ENCODE measurements around the gene LPAR6.

LPAR6 gene

DNA sequence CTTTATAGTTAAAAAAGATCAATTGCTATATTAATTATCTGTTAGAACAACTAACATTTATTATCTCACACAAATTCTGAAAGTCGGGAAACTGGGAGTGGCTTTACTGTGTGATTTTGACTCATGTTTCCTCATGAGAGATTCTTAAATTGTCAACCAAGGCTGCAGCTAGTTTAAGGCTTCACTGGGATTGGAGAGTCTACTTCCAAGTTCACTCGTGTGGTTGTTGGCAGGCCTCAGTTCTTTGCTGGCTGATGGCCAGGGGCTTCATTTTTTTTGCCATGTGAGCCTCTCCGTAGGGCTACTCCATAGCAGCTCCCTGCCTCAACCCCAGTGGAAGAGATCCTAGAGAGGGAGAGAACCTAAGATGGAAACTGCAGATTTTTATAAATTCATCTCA is 24.5 kb upstream of the LPAR6 start:
- Histone ChIP-seq H3K4me2 (ENCODE audit: low read length) (no peak overlapping the region), H2AFZ (ENCODE audit: low read depth, low read length) (no peak overlapping the region), H4K20me1 (ENCODE audit: insufficient read depth, low read length) (no peaks in the 10 kb centered on the region), H3K4me1 (ENCODE audit: low read length) (no peaks in the 10 kb centered on the region), H3K9ac (ENCODE audit: low read length) (no peak overlapping the region), H3K9me3 (ENCODE audit: insufficient read depth, low read length) (no peaks in the 10 kb centered on the region), H3K27me3 (ENCODE audit: low read depth, low read length) (no peaks in the 10 kb centered on the region), H3K79me2 (ENCODE audit: low read length) (no peaks in the 10 kb centered on the region), H3K36me3 (replicated peaks; ENCODE audit: low read depth, low read length) (peaks cover 5% of the 10 kb centered on the region), H3K4me3 (ENCODE audit: low read length) (no peak overlapping the region), H3K27ac (ENCODE audit: low read length) (no peak overlapping the region)
- TF ChIP-seq CTCF (IDR thresholded peaks at IDR 0.05; ENCODE audit: low read depth, low read length) (no peak), EZH2phosphoT487 (IDR thresholded peaks at IDR 0.05; ENCODE audit: low read depth) (no peak)

- Histone ChIP-seq H3K4me3 (ENCODE audit: low read length) (no peak overlapping the region), H3K36me3 (replicated peaks; ENCODE audit: low read depth, low read length) (peaks cover 4% of the 10 kb centered on the region), H3K9ac (ENCODE audit: low read length) (no peak overlapping the region), H3K4me1 (ENCODE audit: low read length) (no peaks in the 10 kb centered on the region), H3K27me3 (ENCODE audit: low read depth, low read length) (no peaks in the 10 kb centered on the region), H2AFZ (ENCODE audit: low read depth, low read length) (no peak overlapping the region), H3K79me2 (ENCODE audit: low read length) (no peaks in the 10 kb centered on the region), H3K4me2 (ENCODE audit: low read length) (no peak overlapping the region), H3K27ac (ENCODE audit: low read length) (no peak overlapping the region), H4K20me1 (ENCODE audit: insufficient read depth, low read length) (no peaks in the 10 kb centered on the region), H3K9me3 (ENCODE audit: insufficient read depth, low read length) (no peaks in the 10 kb centered on the region)
- TF ChIP-seq EZH2phosphoT487 (IDR thresholded peaks at IDR 0.05; ENCODE audit: low read depth) = no peak
- no peak for TF ChIP-seq CTCF (IDR thresholded peaks at IDR 0.05; ENCODE audit: low read depth, low read length)
Observed at GRCh38 chr13:48436661-48437288, 23.9 kb upstream of the LPAR6 start.

DNA sequence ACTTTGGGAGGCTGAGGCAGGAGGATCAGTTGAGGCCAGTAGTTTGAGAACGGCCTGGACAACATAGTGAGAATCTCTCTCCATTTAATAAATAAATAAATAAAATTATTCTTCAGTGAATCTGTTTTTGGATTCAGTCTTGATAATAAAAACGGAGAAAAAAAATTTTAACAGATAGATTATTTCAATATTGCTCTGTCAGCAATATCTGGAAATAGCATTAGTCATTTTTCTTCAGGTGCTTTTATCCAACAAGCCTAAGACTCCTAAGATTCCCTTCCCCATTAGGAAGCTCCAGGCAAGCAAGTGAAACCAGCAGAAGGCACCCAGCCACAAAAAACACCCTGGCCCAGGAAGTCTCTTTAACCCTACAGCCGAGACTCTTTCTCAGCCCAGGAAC is 21.3 kb upstream of the LPAR6 start:
- Histone ChIP-seq H3K9me3 (ENCODE audit: insufficient read depth, low read length) (no peaks in the 10 kb centered on the region), H4K20me1 (ENCODE audit: insufficient read depth, low read length) (no peaks in the 10 kb centered on the region), H3K9ac (ENCODE audit: low read length) (no peak overlapping the region), H3K36me3 (replicated peaks; ENCODE audit: low read depth, low read length) (peaks cover 4% of the 10 kb centered on the region), H3K4me3 (ENCODE audit: low read length) (no peak overlapping the region), H3K4me1 (ENCODE audit: low read length) (peaks cover 10% of the 10 kb centered on the region), H3K27me3 (ENCODE audit: low read depth, low read length) (no peaks in the 10 kb centered on the region), H3K27ac (ENCODE audit: low read length) (no peak overlapping the region), H2AFZ (ENCODE audit: low read depth, low read length) (no peak overlapping the region), H3K79me2 (ENCODE audit: low read length) (no peaks in the 10 kb centered on the region; the same call in 1 of the 2 replicates), H3K4me2 (ENCODE audit: low read length) (no peak overlapping the region)
- TF ChIP-seq EZH2phosphoT487 (IDR thresholded peaks at IDR 0.05; ENCODE audit: low read depth) (no peak), CTCF (IDR thresholded peaks at IDR 0.05; ENCODE audit: low read depth, low read length) (no peak)

DNA sequence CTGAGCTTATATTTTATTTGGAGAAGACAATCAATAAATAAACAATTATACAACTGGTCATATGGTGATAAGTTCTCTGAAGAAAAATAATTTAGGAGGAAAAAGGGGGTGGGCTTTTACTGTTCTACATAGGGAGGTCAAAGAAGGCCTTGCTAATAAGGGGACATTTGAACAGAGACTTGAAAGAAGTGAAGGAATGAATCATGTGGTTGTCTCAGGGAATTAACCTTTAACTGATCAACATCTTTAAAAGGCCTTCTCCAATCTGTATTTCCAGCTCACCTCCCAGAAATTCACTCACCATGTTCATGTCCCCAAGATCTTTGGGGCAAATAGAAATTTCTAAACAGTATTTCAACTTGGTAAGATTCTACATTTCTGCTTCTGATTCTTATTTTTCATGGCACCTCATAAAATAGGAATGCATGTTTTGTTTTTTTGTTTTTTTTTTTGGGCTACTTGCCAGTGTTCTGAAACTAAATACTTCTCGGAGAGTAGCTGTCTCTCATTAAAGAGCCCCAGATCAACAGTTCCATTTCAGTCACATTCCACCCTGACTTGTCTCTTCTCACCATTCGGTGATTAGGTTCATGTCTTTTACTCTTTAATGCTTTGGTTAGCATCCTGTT is 19.2 kb upstream of the LPAR6 start:
- H3K4me1 ChIP-seq (ENCODE audit: low read length) = peaks cover 20% of the 10 kb centered on the region
- no peaks in the 10 kb centered on the region for H3K27me3 ChIP-seq (ENCODE audit: low read depth, low read length)
- no peak overlapping the region for H3K4me2 ChIP-seq (ENCODE audit: low read length)
- H4K20me1 ChIP-seq (ENCODE audit: insufficient read depth, low read length) = no peaks in the 10 kb centered on the region
- no peak overlapping the region for H3K4me3 ChIP-seq (ENCODE audit: low read length)
- no peak overlapping the region for H3K27ac ChIP-seq (ENCODE audit: low read length)
- no peaks in the 10 kb centered on the region for H3K9me3 ChIP-seq (ENCODE audit: insufficient read depth, low read length)
- H3K9ac ChIP-seq (ENCODE audit: low read length) = no peak overlapping the region
- H3K79me2 ChIP-seq (ENCODE audit: low read length) = no peaks in the 10 kb centered on the region; the same call in 1 of the 2 replicates
- H3K36me3 ChIP-seq (replicated peaks; ENCODE audit: low read depth, low read length) = peaks cover 10% of the 10 kb centered on the region
- TF ChIP-seq EZH2phosphoT487 (IDR thresholded peaks at IDR 0.05; ENCODE audit: low read depth) (no peak), CTCF (IDR thresholded peaks at IDR 0.05; ENCODE audit: low read depth, low read length) (no peak)
- no peak overlapping the region for H2AFZ ChIP-seq (ENCODE audit: low read depth, low read length)

All from OCI-LY3 (cell line).